VCaP (cell line): ENCODE data around the gene ATP8A2.

Experiments used
- H3K27ac ChIP-seq: fragments of 450-650 bp; 2 replicates; pipeline ENCODE4 v1.5.1; 2017
- CTCF ChIP-seq: fragments of 450-650 bp; conservative IDR thresholded peaks from 2 replicates; pipeline ENCODE4 v1.5.1; 2017; ENCODE audit warnings: mild to moderate bottlenecking, moderate library complexity

Gene ATP8A2

GRCh38 chr13:25752957-25753551 is 381.3 kb downstream of the ATP8A2 start:
- no peak for TF ChIP-seq CTCF
- no peak overlapping the region for H3K27ac ChIP-seq

- no peak overlapping the region for H3K27ac ChIP-seq
- no peak for TF ChIP-seq CTCF
These were observed 382.2 kb downstream of the ATP8A2 start for GRCh38 chr13:25753976-25754375.

DNA sequence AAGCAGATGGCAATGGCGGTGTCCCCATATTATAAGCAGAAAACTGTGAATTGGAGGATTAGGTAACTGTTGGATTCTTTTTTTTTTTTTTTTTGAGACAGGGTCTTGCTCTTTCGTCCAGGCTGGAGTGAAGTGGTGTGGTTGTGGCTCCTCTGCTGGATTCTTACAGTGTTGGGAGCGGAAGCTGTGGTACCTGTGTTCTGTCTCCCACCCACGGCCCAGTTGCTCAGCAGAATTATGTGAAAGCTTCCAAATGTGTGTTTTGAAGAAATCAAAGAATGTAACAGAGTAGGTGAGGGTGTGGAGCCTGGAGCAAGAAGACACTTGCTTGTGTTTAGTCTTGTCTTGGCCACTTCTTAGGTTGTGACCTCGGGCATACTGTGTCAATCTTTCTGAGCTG is 384.5 kb downstream of the ATP8A2 start:
- no peak overlapping the region for H3K27ac ChIP-seq
- TF ChIP-seq CTCF: no peak

DNA sequence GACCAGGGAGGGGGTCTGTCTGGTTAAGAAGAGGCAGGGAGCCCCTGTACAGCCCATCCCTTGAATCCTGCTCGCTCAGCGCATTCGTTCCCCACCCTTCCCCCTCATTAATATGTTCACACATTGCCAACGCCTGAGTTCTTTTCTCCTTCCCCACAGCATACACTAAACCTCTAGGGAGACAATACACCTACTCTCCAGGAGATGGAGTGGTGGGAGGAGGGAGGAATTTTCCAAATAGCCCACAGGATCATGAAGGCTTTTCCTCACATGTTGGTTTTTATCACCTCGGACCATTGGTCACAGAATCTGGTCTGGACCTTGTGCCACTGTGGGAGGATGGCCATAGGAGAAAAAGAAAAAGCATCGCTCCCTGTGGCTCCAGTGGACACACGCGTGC is 385.1 kb downstream of the ATP8A2 start:
- no peak overlapping the region for H3K27ac ChIP-seq
- TF ChIP-seq CTCF: peak; percentile 19; the same call in 1 of the 2 replicates

DNA sequence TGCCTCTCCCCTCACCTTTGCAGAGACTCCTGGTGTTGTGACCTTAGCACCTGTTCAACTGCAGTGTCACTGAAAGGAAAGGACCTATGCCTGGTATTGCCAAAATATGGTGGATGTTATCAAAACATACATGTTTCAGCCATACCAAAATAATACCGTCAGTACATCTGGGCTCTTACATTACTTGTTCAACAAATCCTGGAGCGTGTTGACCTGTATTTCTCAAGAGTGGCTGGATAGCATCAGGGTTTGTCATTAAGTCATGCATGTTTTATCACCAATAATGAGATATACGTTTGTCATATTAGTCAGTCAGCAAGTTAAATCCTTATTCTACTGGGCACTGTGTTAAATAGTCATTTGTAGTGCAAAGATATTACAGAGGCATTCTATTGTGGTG is 389.3 kb downstream of the ATP8A2 start:
- no peak for TF ChIP-seq CTCF

GRCh38 chr13:25762281-25762680 is 390.5 kb downstream of the ATP8A2 start:
- TF ChIP-seq CTCF: no peak
- no peak overlapping the region for H3K27ac ChIP-seq

More for the DNA sequence above, 389.3 kb downstream of the ATP8A2 start:
- H3K27ac ChIP-seq: no peak overlapping the region

- H3K27ac ChIP-seq: no peak overlapping the region
- TF ChIP-seq CTCF: no peak
These were observed 391.1 kb downstream of the ATP8A2 start for GRCh38 chr13:25762795-25763377.
